RWPE1 (cell line): ENCODE measurements around the gene GALNT18.
A peak's percentile ranks its signal among the peaks of the same experiment; 100 is the strongest.

Source experiments
- CTCF ChIA-PET: fragments of 350-600 bp; sonication (Branson Sonifier 250); formaldehyde crosslinking; extraction: SDS; loops from one replicate; lab custom pipeline; 2021; lab: Yijun Ruan, JAX
- POLR2A ChIA-PET: fragments of 400-600 bp; formaldehyde crosslinking; extraction: SDS; loops from one replicate; lab custom pipeline; 2020; ENCODE audit warnings: antibody characterized with exemption; ENCODE audit not compliant: low non-redundant PET; lab: Yijun Ruan, JAX
- DNase-seq: peaks from one replicate; pipeline ENCODE4 v3.0.0; 2012; ENCODE audit warnings: low spot score
- H3K27ac ChIP-seq: fragments of 450-650 bp; 2 replicates; pipeline ENCODE4 v1.5.1; 2017
- TF ChIP-seq, protein P1 (sequence below): fragments of 450-650 bp; conservative IDR thresholded peaks from 2 replicates; pipeline ENCODE4 v1.5.1; 2017; ENCODE audit warnings: low read depth, mild to moderate bottlenecking

The GALNT18 gene

DNA sequence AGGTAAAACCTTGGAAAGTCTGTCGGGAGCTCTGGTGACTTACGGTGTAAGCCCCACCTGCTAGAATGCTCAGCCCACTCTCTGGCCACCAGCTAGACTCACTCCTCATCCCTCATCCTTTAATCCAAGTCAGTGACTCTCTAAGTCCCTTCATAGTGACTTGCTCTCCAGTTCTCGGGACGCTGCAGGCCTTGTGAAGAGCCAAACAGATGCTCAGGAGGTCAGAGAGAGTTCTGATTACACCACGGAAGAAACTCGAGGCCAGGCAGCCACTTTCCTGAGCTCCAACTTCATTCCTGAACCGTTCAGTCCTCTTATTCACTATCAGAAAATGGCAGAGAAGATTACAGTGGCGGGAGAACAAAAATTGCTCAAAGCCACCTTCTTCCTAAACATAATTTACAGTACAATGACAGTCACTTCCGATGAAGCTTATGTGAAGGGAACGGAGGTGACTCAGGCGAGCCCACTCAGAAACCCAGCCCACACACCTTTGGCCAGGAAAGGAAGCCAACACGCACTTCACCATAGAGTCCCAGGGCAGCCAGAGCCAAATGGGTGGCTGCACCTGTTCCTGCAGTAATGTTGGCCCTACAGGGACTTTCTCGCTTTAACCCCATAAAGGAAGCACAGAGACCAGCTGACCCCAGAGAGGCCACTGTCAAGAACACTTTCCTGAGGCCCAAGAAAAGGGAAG lies 100.4 kb downstream of the GALNT18 start:
- H3K27ac ChIP-seq: peak overlapping the region; percentile 75; the same call in 1 of the 2 replicates
- POLR2A ChIA-PET: no interaction called here
- CTCF ChIA-PET: interaction anchor here (0.6 to 0.7 kb wide), 2 partner anchors 532 to 876 kb away, joined by 3 to 5 read pairs; no protein-coding TSS in a partner anchor
- no peak for DNase-seq
- TF ChIP-seq, protein P1, sequence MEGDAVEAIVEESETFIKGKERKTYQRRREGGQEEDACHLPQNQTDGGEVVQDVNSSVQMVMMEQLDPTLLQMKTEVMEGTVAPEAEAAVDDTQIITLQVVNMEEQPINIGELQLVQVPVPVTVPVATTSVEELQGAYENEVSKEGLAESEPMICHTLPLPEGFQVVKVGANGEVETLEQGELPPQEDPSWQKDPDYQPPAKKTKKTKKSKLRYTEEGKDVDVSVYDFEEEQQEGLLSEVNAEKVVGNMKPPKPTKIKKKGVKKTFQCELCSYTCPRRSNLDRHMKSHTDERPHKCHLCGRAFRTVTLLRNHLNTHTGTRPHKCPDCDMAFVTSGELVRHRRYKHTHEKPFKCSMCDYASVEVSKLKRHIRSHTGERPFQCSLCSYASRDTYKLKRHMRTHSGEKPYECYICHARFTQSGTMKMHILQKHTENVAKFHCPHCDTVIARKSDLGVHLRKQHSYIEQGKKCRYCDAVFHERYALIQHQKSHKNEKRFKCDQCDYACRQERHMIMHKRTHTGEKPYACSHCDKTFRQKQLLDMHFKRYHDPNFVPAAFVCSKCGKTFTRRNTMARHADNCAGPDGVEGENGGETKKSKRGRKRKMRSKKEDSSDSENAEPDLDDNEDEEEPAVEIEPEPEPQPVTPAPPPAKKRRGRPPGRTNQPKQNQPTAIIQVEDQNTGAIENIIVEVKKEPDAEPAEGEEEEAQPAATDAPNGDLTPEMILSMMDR: no peak

DNA sequence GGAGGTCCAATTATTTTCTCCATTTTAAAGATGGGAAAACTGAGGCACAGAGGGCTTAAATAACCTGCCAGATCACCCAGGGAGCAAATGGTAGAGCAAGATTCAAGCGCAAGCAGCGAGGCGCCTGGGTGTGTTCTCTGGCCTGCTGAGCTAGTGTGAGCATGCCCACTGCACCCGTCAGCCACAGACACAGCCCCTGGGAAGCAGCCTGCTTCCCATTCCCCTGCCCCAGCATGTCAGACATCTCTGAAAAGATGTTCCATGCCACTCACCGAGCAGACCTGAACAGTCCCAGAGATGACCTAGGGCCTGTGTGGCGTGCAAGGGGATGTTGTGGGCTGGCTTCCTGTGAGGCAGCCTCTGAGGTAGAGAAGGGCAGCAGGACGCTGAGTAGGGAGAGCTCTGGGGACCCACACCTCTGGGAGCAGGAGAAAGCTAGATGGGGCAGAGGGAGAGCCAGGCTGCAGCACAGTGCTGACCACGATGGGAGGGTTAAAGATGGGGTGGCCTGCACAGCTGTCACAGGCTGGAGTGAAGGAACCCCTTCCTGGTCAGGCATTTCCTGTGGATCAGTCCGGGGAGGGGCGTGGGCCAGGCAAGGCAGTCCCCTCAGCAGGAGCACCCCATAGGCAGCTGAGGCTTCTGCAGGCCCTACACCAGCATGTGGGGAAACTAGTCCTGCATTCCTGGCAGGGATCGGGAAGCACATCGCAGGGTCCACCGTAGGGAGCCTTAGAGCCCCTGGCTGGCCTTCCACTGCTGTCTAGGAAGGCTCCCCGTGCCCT lies 101.4 kb downstream of the GALNT18 start:
- TF ChIP-seq, protein P1: no peak
- H3K27ac ChIP-seq: peak overlapping the region; percentile 75
- peak; percentile 26 for DNase-seq
- POLR2A ChIA-PET: interaction anchor here (0.7 kb wide), 1 partner anchor 491 kb away, joined by 3 read pairs; no protein-coding TSS in a partner anchor
- CTCF ChIA-PET: interaction anchor here (0.6 kb wide), 1 partner anchor 875 kb away, joined by 3 read pairs; no protein-coding TSS in a partner anchor

DNA sequence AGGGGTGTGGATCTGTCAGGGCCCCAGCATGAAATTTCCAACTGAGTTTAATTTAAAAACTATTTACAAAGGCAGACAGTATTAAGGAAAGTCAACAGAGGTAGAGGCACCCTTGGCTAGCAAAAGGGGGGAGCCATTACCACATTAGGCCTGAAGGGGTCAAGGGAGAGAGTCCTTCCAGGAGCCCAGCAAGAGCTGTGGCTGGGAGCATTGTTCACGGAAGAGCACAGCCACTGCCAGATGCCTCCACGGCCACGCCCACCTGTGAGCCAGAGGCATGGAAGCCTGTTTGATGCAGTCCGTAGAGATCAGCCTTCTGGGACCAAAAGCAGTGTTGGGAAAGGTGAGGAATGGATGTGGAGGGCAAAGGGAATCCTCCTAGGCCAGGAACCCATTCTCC lies 102.6 kb downstream of the GALNT18 start:
- CTCF ChIA-PET: interaction anchor here (0.6 kb wide), 1 partner anchor 1852 kb away, joined by 6 read pairs; no protein-coding TSS in a partner anchor
- no peak overlapping the region for H3K27ac ChIP-seq
- POLR2A ChIA-PET: no interaction called here
- TF ChIP-seq, protein P1: no peak
- no peak for DNase-seq

GRCh38 chr11:11514246-11514645 lies 107.6 kb downstream of the GALNT18 start:
- DNase-seq: no peak
- H3K27ac ChIP-seq: no peak overlapping the region
- ChIA-PET CTCF (no interaction called here), POLR2A (interaction anchor here (0.6 kb wide), 1 partner anchor 335 kb away, joined by 3 read pairs; no protein-coding TSS in a partner anchor)
- TF ChIP-seq, protein P1: no peak

DNA sequence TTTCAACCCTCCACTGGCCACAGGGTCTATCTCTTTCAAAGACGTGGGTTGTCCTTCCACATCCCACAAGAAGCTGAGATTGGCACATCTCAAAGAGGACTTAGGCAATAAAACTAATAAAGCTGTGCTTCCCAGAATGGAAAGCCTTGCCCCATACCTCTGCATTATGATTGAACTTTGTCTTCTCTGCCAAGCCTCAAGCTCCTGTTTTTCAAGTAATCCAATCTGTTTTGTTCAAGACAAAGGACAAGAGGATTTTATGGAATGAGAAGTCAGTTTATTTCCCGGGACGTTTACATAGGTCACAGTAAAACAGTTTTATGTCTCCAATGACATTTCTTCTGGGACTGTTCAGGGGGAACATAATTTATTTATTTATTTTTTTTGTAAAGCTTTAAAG lies 108.4 kb downstream of the GALNT18 start:
- POLR2A ChIA-PET: interaction anchor here (0.6 kb wide), 1 partner anchor 182 kb away, joined by 3 read pairs; no protein-coding TSS in a partner anchor
- TF ChIP-seq, protein P1: no peak
- no peak overlapping the region for H3K27ac ChIP-seq
- no peak for DNase-seq
- CTCF ChIA-PET: no interaction called here

DNA sequence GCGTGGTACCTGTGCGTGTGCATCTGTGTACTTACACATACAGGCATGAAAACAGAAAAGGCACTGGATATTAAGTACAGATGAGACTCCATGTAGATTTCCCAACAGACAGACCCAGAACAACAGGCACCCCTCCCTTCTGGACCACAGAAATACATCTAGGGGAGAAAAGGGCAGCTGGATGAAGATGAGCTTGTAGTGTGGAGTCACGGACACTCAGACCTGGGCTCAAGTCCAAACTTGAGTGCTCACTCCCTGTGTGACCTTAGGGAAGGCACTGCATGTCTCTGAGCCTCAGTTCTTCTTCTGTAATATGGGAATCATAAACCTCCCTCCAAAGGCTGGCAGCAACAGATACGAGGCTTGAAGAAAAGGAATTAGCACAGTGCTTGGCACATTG lies 108.9 kb downstream of the GALNT18 start:
- H3K27ac ChIP-seq: no peak overlapping the region
- TF ChIP-seq, protein P1: no peak
- ChIA-PET POLR2A (interaction anchor here (0.6 kb wide), 1 partner anchor 182 kb away, joined by 3 read pairs; no protein-coding TSS in a partner anchor), CTCF (no interaction called here)
- DNase-seq: no peak
